B cell (primary cell): ENCODE measurements around the gene IFIT5.

Experiments
- CTCF ChIP-seq: fragments of 200-600 bp; IDR thresholded peaks from one replicate; pipeline ENCODE4 v1.8.0; 2022; ENCODE audit warnings: antibody characterized with exemption, mild to moderate bottlenecking
- EZH2 ChIP-seq: IDR thresholded peaks from 2 replicates; pipeline ENCODE4 v1.6.1; 2012; ENCODE audit warnings: borderline replicate concordance, low read depth, mild to moderate bottlenecking, moderate library complexity, low read length; ENCODE audit not compliant: insufficient read depth, poor library complexity, severe bottlenecking

DNA sequence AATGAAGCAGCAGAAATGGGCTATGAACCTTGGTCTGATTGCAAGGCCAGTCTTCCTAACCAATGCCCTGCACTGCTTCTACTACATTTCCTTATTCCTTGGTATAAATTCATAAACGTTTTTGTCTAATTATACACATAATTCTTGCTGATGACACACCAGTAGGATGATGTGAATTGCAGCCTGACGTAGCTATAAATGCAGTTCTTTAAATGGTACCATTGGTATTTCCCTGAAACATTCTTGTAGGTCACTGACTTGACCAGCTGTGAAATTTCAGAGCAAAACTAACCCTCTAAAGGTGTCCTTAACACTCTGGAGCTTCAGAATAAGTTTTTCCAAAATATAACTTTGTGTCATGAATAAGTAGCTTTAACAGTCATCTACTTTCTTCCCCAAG is 50.8 kb downstream of the IFIT5 start:
- no peak for TF ChIP-seq CTCF
- TF ChIP-seq EZH2: no peak
